CD4-positive, alpha-beta T cell treated with Interferon alpha-2 for 1 hour (primary cell): ENCODE data around the gene TRAPPC12.
"Not testable (repeated sequence)": the region's sequence is repeated elsewhere in the genome, so short reads cannot be mapped to it uniquely, and the experiment has no call there.

Experiments used
- DNase-seq, 2 donors: peaks; one replicate each; pipeline ENCODE4 v3.0.0-alpha.2; 2020 to 2022

The TRAPPC12 gene

DNA sequence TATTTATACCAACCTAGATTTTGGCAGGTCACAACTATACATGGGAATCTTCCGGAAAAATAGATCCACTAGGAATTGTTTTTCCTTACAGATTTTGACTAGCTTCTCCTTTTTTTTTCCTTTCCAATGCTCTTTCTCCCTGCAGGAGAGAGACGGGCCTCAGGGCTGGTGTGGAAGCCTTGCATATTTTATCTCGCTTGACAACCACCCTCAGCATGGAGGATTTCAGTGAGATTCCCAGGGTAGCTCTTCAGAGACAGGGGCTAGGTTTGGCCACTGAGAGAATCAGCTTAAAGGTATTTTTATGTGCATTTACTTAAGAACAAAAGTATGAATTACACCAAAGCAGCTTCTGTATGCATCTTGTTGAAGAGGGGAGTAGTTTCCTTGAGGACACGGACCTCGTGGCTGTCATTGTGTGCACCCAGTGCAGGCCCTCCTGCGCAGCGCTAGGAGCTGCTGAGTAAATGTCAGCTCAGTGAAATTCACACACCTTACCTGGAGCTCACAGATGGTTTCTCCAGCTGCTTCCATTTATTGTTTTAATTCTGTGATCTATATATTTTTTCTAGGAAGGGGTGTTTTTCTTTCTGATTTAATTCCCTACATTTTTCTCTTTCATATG, 54.4 kb downstream of the TRAPPC12 start:
- no peak for DNase-seq

- DNase-seq: no peak
Measured at GRCh38 chr2:3434654-3435053, 55.2 kb downstream of the TRAPPC12 start.

DNA sequence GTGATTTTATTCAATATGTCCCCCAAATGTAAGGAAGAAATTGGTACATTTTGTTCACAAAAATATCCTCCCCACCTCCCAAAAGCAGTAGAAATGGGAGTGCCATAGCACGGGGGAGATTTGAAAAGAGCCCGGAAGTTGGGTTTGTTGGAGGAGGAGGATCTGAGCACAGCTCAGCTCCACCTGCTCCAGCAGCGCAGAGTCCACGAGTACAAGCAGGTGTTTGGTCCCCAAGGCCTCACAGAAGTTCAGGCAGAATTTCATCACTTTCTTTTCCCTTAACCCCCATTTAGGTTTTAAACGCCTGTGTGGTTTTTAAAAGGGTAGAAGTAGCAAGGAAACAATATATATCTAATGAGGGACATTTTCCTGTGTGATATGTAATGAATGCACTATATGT, 56.0 kb downstream of the TRAPPC12 start:
- no peak for DNase-seq

GRCh38 chr2:3440477-3440876, 61.0 kb downstream of the TRAPPC12 start:
- DNase-seq: no peak

DNA sequence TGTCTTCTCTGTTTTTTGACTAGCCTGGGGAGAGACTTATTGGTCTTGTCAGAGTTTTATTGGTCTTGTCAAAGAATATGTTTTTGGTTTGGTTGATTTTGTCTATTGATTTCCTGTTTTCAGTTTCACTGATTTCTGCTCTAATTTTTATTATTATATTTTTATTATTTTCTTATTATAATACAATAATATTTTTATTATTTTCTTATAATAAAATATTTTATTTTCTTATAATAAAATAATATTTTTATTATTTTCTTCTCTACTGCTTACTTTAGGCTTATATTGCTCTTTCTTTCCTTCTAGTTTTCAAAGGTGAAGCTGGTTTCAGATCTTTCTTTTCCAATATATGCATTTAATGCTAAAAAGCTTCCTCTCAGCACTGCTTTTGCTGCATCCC, 62.0 kb downstream of the TRAPPC12 start:
- no peak for DNase-seq

- no peak for DNase-seq
Measured at GRCh38 chr2:3442185-3442584, 62.7 kb downstream of the TRAPPC12 start.

- no peak for DNase-seq
Measured at GRCh38 chr2:3443083-3443482, 63.6 kb downstream of the TRAPPC12 start.

GRCh38 chr2:3443506-3444084, 64.1 kb downstream of the TRAPPC12 start:
- no peak for DNase-seq

- no peak for DNase-seq
Measured at GRCh38 chr2:3445891-3446290, 66.4 kb downstream of the TRAPPC12 start.

- DNase-seq: no peak
Measured at GRCh38 chr2:3446381-3446780, 66.9 kb downstream of the TRAPPC12 start.

DNA sequence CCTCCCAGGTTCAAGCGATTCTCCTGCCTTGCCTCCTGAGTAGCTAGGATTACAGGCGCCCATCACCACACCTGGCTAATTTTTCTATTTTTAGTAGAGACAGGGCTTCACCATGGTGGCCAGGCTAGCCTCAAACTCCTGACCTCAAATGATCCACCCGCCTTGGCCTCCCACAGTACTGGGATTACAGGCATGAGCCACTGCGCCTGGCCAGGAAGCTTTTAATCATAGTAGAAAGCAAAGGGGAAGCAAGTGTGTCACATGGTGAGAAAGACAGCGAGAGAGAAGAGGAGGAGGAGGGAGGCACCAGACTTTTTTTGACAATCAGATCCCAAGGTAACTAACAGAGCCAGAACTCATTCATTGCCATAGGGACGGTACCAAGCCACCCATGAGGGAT, 67.7 kb downstream of the TRAPPC12 start:
- DNase-seq: not testable (repeated sequence)

DNA sequence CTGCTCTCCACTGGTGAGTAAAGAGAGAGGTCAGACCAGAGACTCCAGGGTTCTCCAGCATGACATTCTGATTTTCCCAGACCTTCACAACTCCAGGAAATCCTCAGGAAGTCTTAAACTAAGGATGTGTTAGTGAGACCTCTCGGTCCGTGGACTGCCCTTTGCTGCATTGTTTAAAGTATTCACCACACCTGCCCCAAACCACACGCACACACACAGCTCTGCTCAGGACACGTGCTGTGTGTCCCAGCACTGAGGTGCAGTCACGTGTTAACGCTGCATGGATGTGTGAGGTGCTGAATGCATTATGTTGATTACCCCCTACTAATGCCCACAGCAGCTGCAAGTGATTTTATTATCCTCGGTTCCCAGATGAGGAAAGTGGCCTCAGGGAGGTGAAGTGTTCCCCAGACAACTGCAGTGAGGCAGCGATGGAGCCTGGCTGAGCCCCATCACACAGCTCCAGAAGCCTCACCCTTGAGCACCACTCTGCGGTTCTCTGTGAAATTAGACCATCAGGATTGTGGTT, 68.4 kb downstream of the TRAPPC12 start:
- no peak for DNase-seq

- DNase-seq: not testable (repeated sequence)
Measured at GRCh38 chr2:3448441-3448911, 69.0 kb downstream of the TRAPPC12 start.

DNA sequence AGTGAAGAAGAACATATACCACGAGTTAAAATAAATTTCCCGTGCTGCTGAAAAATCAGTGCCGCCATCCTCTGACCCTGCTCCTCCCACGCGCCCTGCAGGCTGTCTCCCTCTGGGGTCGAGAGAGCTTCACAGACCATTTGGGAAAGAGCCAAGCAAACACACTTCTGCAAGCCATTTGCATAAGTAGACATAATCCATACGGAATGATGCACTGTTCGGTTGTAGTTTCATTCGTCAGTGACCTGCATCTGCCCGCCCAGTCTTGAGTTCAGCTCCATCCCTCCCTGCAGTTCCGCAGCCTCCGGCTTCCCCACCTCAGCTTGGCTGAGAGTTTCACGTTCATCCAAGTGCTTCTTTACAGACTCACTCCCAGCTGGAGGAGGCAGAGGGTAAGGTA, 69.6 kb downstream of the TRAPPC12 start:
- no peak for DNase-seq

- DNase-seq: no peak
Measured at GRCh38 chr2:3449936-3450335, 70.4 kb downstream of the TRAPPC12 start.

DNA sequence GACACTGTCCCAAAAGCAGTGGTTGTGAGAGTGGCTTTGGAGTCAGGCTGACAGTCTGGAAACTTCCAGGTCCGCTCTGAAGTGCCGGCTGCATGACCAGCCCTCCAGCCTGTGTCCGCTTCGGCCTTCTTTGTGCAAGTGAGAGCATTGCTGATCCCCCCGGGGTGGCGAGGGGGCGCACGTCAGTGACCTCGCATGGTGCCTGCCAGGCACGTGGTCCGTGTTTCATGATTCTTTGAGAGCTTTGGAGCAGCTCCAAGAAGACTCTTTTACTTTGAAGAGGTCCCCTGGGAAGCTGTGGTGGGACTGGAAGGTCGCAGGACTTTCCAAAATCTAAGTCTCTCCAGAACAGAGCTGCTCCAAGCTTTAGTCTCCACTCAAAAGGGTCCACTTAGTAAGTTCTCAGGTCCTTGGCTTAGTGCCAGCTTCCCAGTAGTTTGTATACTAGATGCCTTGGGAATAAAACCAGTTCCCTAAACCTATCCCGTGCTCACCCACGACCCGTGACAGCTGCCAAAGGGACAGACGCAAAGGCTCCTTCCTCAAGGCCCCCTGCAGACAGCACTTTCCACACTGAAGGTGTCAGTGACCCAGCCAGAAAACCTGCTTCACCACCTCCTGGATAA, 71.0 kb downstream of the TRAPPC12 start:
- no peak for DNase-seq

- DNase-seq: no peak
Measured at GRCh38 chr2:3451169-3451568, 71.7 kb downstream of the TRAPPC12 start.

DNA sequence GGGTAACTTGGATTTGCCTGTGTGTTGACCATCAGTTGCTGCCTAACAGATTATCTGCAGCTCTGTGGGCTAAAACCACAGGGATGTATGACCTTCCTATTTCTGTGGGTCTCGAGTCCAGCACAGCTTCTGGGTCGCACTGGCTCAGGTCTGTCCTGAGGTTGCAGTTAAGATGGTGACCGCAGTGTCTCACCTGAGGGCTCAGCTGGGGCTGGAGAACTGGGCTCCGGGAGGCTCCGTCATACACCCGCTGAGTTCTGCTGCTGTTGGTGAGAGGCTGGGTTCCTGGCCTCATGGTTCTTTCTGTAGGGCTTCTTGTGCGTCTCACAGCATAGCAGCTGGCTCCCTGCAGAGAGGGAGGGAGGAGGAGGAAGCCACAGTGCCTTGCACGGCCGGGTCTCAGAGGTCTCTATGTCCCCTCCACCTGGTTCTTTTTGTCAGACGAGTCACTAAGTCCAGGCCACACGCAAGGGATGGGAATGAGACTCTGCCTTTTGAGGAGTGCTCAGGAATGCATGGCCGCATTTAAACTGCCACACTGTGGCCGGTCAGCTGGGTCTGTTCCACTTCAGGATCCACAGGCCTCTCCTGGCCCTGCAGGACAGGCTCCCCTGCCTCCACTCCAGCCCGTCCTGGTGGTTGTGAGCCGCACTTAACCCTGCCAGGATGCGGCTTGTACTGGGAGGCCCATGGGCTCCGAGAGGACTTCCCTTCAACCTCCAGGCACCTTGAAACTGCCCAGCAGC, 72.6 kb downstream of the TRAPPC12 start:
- DNase-seq: no peak

GRCh38 chr2:3453190-3453999, 73.9 kb downstream of the TRAPPC12 start:
- DNase-seq: no peak

GRCh38 chr2:3454005-3454404, 74.5 kb downstream of the TRAPPC12 start:
- not testable (repeated sequence) for DNase-seq

DNA sequence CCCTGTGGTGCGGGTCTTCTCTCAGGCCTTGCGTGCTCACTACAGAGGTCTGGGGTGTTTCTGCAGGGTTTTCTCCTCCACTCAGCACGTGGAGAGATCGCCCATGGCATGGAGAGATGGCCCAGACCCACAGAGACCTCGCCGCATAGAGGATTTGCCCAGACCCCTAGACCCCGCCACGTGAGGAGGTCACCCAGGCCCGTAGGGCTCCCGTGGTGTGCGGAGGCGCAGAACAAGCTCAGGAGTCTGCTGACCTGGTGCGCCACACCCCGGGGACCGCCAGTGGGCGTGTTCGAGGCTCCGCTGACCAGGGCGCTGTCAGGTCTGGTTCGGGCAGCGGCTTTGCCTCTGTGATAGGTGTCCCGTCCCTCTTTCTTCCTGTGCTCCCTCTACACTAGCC, 75.3 kb downstream of the TRAPPC12 start:
- no peak for DNase-seq

GRCh38 chr2:3456125-3456524, 76.6 kb downstream of the TRAPPC12 start:
- no peak for DNase-seq
